HepG2 (cell line): ENCODE results near the gene SNAP23. TPM values are rescaled to one million over a fixed set of nuclear protein-coding genes. Genes with fewer than 3 reads are reported as not detected.

Experiments used
- ATAC-seq: fragments of 200-7000 bp; cut with Tn5 transposase; 3 replicates; pipeline ENCODE4 v1.9.1; 2020; ENCODE audit warnings: mild to moderate bottlenecking, moderate library complexity
- BruUV-seq: library from RNA; stranded (reverse); fragments of 400-500 nt; replicated peaks from 2 replicates; lab custom pipeline; 2021; lab: Mats Ljungman, UMichigan
- CTCF ChIA-PET: fragments of 300-600 bp; formaldehyde crosslinking; extraction: SDS; loops from one replicate; lab custom pipeline; 2021; ENCODE audit warnings: low total read pairs, inconsistent platforms, low intra/inter-chr PET ratio; lab: Yijun Ruan, JAX
- POLR2A ChIA-PET: fragments of 350-600 bp; sonication (Branson Sonifier 250); formaldehyde crosslinking; loops from one replicate; lab custom pipeline; 2020; ENCODE audit warnings: antibody characterized with exemption, inconsistent platforms; lab: Yijun Ruan, JAX
- DNase-seq: peaks from one replicate; pipeline ENCODE4 v3.0.0-alpha.2; 2015; ENCODE audit warnings: low spot score
- FAIRE-seq: peaks from 3 replicates; lab custom pipeline; 2011; peaks lifted over from hg19 to GRCh38; lab: Jason Lieb, UNC
- H2AFZ ChIP-seq: one replicate; pipeline ENCODE4 v1.6.1; 2011; ENCODE audit warnings: low read length, inconsistent platforms
- H3K27ac ChIP-seq: fragments of 300-600 bp; 3 replicates; pipeline ENCODE4 v1.8.0; 2011; ENCODE audit warnings: mixed run types, mild to moderate bottlenecking, mixed read lengths, low read length, inconsistent platforms; ENCODE audit not compliant: insufficient read depth; ENCODE audit errors: extremely low read length
- H3K27me3 ChIP-seq, 2 experiments: fragments of 200-600 bp in 1 of 2; 2 replicates in 1 of 2; 3 replicates in 1 of 2; pipeline versions ENCODE4 v1.6.0 to v1.8.0; 2011; ENCODE audit warnings: low read length in 2 of 2, mild to moderate bottlenecking in 2 of 2, moderate library complexity in 2 of 2, inconsistent platforms in 1 of 2; ENCODE audit not compliant: insufficient read depth in 2 of 2, control insufficient read depth in 1 of 2
- H3K36me3 ChIP-seq, 2 experiments: fragments of 200-600 bp in 1 of 2; replicated peaks in 1 of 2; 2 replicates in 1 of 2; 3 replicates in 1 of 2; pipeline versions ENCODE4 v1.5.1 to v1.8.0; 2011; ENCODE audit warnings: low read length in 2 of 2, inconsistent platforms in 1 of 2; ENCODE audit not compliant: insufficient read depth in 2 of 2, control insufficient read depth in 1 of 2
- H3K4me1 ChIP-seq: 2 replicates; pipeline ENCODE4 v1.5.1; 2012; ENCODE audit warnings: low read length, inconsistent platforms; ENCODE audit not compliant: insufficient read depth
- H3K4me2 ChIP-seq: 2 replicates; pipeline ENCODE4 v1.6.0; 2011; ENCODE audit warnings: low read depth, low read length, inconsistent platforms
- H3K4me3 ChIP-seq, 3 experiments: fragments of 200-600 bp in 1 of 3; sonication (generic), shearing (Covaris generic) in 1 of 3; replicated peaks in 1 of 3; 2 replicates each; pipeline ENCODE4 v1.5.1; 2011 to 2016; ENCODE audit warnings: low read length in 3 of 3, inconsistent platforms in 2 of 3, low read depth in 2 of 3, mild to moderate bottlenecking in 2 of 3, control low read depth in 1 of 3, mixed read lengths in 1 of 3; ENCODE audit not compliant: insufficient read depth in 1 of 3
- H3K79me2 ChIP-seq: one replicate; pipeline ENCODE4 v1.6.1; 2011; ENCODE audit warnings: low read length, inconsistent platforms; ENCODE audit not compliant: insufficient read depth
- H3K9ac ChIP-seq: 2 replicates; pipeline ENCODE4 v1.6.0; 2011; ENCODE audit warnings: mild to moderate bottlenecking, low read depth, low read length, inconsistent platforms; ENCODE audit not compliant: insufficient read depth
- H3K9me3 ChIP-seq: 2 replicates; pipeline ENCODE4 v1.5.1; 2012; ENCODE audit warnings: mild to moderate bottlenecking, low read length
- H4K20me1 ChIP-seq: 2 replicates; pipeline ENCODE4 v1.6.0; 2011; ENCODE audit warnings: inconsistent platforms, mild to moderate bottlenecking, low read length, moderate library complexity; ENCODE audit not compliant: insufficient read depth
- MAFF ChIP-seq: IDR thresholded peaks from 2 replicates; pipeline ENCODE4 v1.6.1; 2011; ENCODE audit warnings: low read depth, low read length, improper control_type of control experiment
- NFKBIZ ChIP-seq: IDR thresholded peaks from 2 replicates; pipeline ENCODE4 v1.6.1; 2018; ENCODE audit warnings: missing genetic modification reagents, missing compliant biosample characterization
- SNAPC2 ChIP-seq: sonication (generic); formaldehyde crosslinking; IDR thresholded peaks from 2 replicates; pipeline ENCODE4 v1.8.1; 2022; ENCODE audit warnings: mild to moderate bottlenecking, missing genetic modification reagents
- ZBTB38 ChIP-seq: sonication (generic); formaldehyde crosslinking; IDR thresholded peaks from 2 replicates; pipeline ENCODE4 v1.5.1; 2020; ENCODE audit warnings: mild to moderate bottlenecking, missing genetic modification reagents
- ZKSCAN5 ChIP-seq: sonication (generic); formaldehyde crosslinking; IDR thresholded peaks from 2 replicates; pipeline ENCODE4 v1.5.1; 2020; ENCODE audit warnings: mild to moderate bottlenecking, missing genetic modification reagents
- ZNF18 ChIP-seq: sonication (generic); formaldehyde crosslinking; IDR thresholded peaks from 2 replicates; pipeline ENCODE4 v1.8.0; 2022; ENCODE audit warnings: mild to moderate bottlenecking, missing genetic modification reagents; ENCODE audit not compliant: insufficient replicate concordance
- ZNF367 ChIP-seq: sonication (generic); formaldehyde crosslinking; IDR thresholded peaks from 2 replicates; pipeline ENCODE4 v1.4.0; 2020; ENCODE audit warnings: missing genetic modification reagents, borderline replicate concordance
- ZNF44 ChIP-seq: sonication (generic); formaldehyde crosslinking; IDR thresholded peaks from 2 replicates; pipeline ENCODE4 v1.5.1; 2020; ENCODE audit warnings: mild to moderate bottlenecking, missing genetic modification reagents
- ZNF510 ChIP-seq: sonication (generic); formaldehyde crosslinking; IDR thresholded peaks from 2 replicates; pipeline ENCODE4 v1.4.0; 2020; ENCODE audit warnings: low read depth, mild to moderate bottlenecking, missing genetic modification reagents
- WGBS: methylation state at CpG from one replicate; pipeline ENCODE4 v1.1.6; 2017; ENCODE audit warnings: low lambda C conversion rate; 5-methylcytosine and 5-hydroxymethylcytosine counted together
- in situ Hi-C: cut with HindIII; loops from 2 replicates; pipeline ENCODE4 v1.10.0; 2017; ENCODE audit warnings: low pct_unique_long_range_greater_than_20kb; ENCODE audit not compliant: extremely low pct_ligation_motif_present
- intact Hi-C: fragments of 100-400 bp; cut with micrococcal nuclease; formaldehyde crosslinking; loops from one replicate; pipeline ENCODE4 v1.10.0; 2022; ENCODE audit not compliant: unreplicated experiment
- polyA plus RNA-seq, 8 experiments: library from polyadenylated mRNA; depleted of rRNA in 3 of 8; stranded (reverse) in 7 of 8; unstranded in 1 of 8; fragments of >200 nt; fragmentation: Illumina TruSeq in 4 of 8; extraction: Trizol in 4 of 8; gene quantifications; 2 replicates each; pipeline versions ENCODE4 v1.2.1 to v1.2.3, GENCODE V29; 2011 to 2016; ENCODE audit warnings: low read depth in 4 of 8, missing spikeins in 1 of 8, mixed read lengths in 1 of 8; ENCODE audit not compliant: insufficient read depth in 1 of 8
- total RNA-seq, 5 experiments: library from RNA; depleted of rRNA; stranded (reverse); fragments of >200 nt; fragmentation: Illumina TruSeq; extraction: Trizol; gene quantifications; 2 replicates each; pipeline ENCODE4 v1.2.3, GENCODE V29; 2016; ENCODE audit warnings: low read depth in 1 of 5

SNAP23 gene
- total and polyA plus RNA-seq, 2 of the 13 experiments (the other 11 are each of a cell fraction or from before 2014, with no cell fraction given) = 37.0 to 101 TPM

DNA sequence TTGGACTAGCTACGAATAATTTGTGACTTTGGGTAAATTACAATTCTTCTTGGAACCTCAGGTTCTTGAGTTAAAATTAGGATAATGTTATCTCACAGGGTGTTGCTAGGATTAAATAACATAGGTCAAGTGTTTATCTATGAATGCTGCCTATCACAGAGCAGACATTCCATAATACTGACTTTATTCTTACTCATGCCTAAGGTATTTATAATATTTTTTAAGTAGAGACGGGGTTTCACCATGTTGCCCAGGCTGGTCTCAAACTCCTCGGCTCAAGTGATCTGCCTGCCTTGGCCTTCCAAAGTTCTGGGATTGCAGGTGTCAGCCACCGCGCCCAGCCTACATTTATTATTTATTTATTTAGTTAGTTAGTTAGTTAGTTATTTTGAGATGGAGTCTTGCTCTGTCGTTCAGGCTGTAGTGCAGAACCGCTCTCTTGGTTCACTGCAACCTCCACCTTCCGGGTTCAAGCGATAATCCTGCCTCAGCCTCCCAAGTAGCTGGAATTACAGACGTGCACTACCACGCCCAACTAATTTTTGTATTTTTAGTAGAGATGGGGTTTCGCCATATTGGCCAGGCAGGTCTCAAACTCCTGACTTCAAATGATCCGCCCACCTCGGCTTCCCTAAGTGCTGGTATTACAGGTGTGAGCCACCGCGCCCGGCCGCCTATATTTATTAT is 3.8 kb upstream of the SNAP23 start:
- Histone ChIP-seq H3K9me3 (no peaks in the 10 kb centered on the region), H3K4me3 (peak overlapping the region; percentile 91 to 95 (median 94)), H3K9ac (peak overlapping the region; percentile 98), H3K36me3 (no peaks in the 10 kb centered on the region), H3K4me2 (peak overlapping the region; percentile 86), H2AFZ (peak overlapping the region; percentile 89), H3K79me2 (peaks cover 41% of the 10 kb centered on the region), H3K27me3 (no peaks in the 10 kb centered on the region; a peak in 1 of 5 replicates), H3K4me1 (peaks cover 55% of the 10 kb centered on the region), H4K20me1 (no peaks in the 10 kb centered on the region), H3K27ac (peak overlapping the region; percentile 94)
- in situ Hi-C loops (no loop called here), intact Hi-C loops (loop anchor here (2.0 to 5.0 kb wide), 2 partner anchors 57 to 161 kb away; partner anchors contain the start of genes HAUS2 and LRRC57)
- TSS peak; percentile 89 for BruUV-seq
- CTCF ChIA-PET = no interaction called here
- TF ChIP-seq SNAPC2 (CRISPR knock-in tag) (no peak), ZBTB38 (peak; percentile 73; the same call in 1 of the 2 replicates), ZNF367 (no peak), ZNF510 (CRISPR knock-in tag) (no peak), MAFF (no peak), NFKBIZ (CRISPR knock-in tag) (0 out of 2 replicates have a peak, but pooled peaks have one; percentile 1), ZKSCAN5 (CRISPR knock-in tag) (no peak), ZNF18 (CRISPR knock-in tag) (no peak), ZNF44 (CRISPR knock-in tag) (no peak)
- DNase-seq = peak; percentile 27
- POLR2A ChIA-PET = interaction anchor here (1.2 to 1.9 kb wide), 6 partner anchors 56 to 283 kb away, joined by 3 to 10 read pairs (median 6); partner anchors contain the start of genes GANC, HAUS2, LRRC57 and STARD9
- WGBS = 75% methylated on average over 18 of the region's 18 CpGs
- no peak for FAIRE-seq
- no peak for ATAC-seq
